HG03103 (cell line): ENCODE measurements around the gene THADA.

Experiments used
- ATAC-seq: cut with Tn5 transposase; IDR thresholded peaks from one replicate; pipeline ENCODE4 v1.9.1; 2021; ENCODE audit warnings: low read depth; ENCODE audit not compliant: unreplicated experiment

The THADA gene

DNA sequence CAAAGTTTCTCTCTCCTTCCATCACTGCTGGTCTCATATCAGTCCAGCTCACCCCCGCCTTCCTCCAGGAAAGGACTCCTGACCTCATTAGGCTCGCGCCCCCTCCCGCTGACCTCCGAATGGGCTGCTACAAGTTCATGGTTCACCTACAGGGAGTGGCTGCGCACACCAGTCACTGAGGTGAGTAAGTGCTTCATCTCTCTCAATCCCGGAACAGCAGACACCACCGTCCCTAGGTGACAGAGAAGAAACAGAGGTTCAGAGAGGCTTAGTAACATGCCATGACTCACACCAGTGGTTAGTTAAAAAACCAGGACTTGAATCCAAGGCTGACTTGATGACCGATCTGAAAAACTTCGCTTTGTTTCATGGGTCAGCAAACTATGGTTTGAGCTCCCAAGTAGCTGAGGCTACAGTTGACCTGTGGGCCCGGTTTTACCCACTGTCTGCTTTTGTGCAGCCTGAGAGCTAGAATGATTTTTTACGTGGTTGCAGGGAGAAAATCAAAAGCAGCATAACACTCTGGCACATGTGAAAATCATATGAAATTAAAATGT is 411.4 kb downstream of the THADA start:
- ATAC-seq, result no peak

DNA sequence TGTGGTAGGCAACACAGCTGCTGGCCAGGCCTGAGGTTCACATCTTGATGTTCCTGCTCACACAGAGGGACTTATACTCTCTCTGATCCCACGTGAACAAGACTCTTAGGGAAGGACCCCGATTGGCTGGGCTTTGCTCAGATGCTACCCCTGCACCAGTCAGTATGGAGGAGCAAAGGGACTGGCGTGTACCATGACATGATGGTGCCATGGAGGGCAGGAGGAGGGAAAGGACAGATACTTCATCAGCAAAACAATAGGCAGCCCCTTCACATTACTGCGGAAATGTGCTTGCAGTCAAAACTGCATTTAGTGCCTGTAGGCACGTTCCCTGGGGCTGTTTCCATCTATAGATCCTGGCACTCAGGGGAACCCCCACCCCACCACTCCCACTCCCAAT is 412.1 kb downstream of the THADA start:
- no peak for ATAC-seq

DNA sequence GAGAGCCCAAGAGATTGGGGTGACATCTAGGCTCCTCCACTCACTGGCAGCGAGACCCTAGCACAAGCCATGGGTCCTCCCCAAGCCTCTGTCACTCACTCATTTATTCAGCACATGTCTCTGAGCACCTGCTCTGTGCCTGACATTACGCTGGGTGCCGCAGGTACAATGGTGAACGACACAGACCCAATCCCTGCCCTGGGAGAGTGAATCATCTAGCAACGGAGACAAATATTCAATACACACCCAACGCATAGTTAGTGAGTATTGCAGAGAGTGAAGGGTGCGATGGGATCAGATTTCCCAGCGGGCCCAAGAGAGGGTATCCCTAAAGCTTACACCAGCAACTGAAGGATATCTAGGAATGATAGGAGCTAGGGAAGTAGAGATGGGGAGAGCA is 414.9 kb downstream of the THADA start:
- no peak for ATAC-seq
